SHP77 treated with DMSO at 0.1 percent for 48 hours (cell line): Measurements from ENCODE around the gene SORD.
A peak's percentile ranks its signal among the peaks of the same experiment; 100 is the strongest.

Experiments used
- DNase-seq: peaks from one replicate; lab custom pipeline; 2025; lab: John Stamatoyannopoulos, UW

Gene SORD

GRCh38 chr15:45116482-45117307 is 93.7 kb downstream of the SORD start:
- no peak for DNase-seq

- DNase-seq = no peak
Measured at GRCh38 chr15:45117308-45118130, 94.5 kb downstream of the SORD start.

GRCh38 chr15:45118131-45118588 is 95.2 kb downstream of the SORD start:
- peak; percentile 76 for DNase-seq

DNA sequence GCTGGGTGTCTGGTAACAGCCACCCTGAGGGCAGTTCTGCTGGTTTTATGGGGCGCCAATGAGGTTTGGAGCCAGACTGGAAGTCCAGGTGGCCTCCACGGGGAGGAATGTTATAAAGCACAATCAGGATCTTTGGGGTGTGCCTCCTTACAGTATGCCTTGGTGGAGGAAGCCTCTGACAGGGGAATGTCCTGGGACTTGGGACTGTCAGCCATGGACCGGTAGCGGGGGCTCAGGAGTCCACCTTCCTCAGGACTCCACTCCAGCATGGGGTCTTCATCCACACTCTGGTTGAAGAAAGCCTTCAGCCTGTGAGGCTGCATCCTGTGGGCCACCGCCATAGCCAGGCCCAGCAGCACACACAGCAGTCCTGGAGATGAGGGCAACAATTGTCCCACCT is 96.0 kb downstream of the SORD start:
- no peak for DNase-seq

GRCh38 chr15:45120081-45120972 is 97.3 kb downstream of the SORD start:
- no peak for DNase-seq

DNA sequence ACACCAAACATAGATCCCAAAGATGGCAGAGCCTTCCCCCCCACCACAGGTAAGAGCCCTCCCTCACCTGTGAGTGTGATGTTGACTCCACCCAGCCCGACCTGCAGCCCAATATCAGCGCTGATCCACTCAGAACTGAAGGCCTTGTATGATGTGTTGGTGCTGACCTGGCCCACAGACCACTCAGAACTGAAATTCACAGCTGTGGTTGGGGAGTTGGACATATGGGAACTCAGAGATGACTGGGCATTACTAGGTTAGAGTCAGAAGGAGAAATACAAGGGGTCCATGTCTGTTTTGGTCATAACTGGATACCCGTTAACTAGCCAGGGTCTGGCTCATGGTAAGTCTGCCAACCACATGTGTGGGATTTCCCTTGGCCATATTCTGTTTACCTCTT is 98.0 kb downstream of the SORD start:
- no peak for DNase-seq

GRCh38 chr15:45121706-45122417 is 98.9 kb downstream of the SORD start:
- DNase-seq = no peak

- no peak for DNase-seq
Measured at GRCh38 chr15:45122719-45123118, 99.7 kb downstream of the SORD start.

DNA sequence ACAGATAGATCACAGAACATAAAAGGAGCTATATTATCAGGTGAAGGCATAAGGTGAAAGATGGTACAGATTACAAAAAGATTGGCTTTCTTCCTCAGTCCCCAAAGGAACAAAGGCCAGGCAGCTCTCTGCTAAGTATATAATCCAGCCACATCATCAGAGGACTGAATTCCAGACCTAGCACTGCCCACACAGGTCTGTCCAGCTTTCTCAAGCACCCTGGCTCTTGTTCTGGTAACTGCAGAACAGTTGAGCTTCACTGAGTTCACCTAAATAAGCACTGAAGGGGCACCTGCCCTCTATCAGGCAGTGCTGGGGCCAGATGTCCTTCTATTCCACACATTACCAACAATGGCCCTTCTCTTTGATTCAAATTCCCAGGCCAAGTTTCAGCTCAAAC is 100.4 kb downstream of the SORD start:
- DNase-seq = no peak

GRCh38 chr15:45126535-45127158 is 103.7 kb downstream of the SORD start:
- no peak for DNase-seq
